Fibroblast of lung (primary cell): ENCODE results near the gene ENG.

Experiments used
- CTCF ChIP-seq, 2 donors: IDR thresholded peaks in 1 of 2; conservative IDR thresholded peaks in 1 of 2; 1 replicate in 1 of 2; 2 replicates in 1 of 2; pipeline ENCODE4 v1.5.1; 2011 to 2012; ENCODE audit warnings: low read length in 2 of 2, control low read depth in 1 of 2, inconsistent platforms in 1 of 2, low read depth in 1 of 2, mild to moderate bottlenecking in 1 of 2
- EZH2 ChIP-seq: IDR thresholded peaks from 2 replicates; pipeline ENCODE4 v1.5.1; 2012; ENCODE audit warnings: low read length, control low read depth, mild to moderate bottlenecking; ENCODE audit errors: missing control alignments

DNA sequence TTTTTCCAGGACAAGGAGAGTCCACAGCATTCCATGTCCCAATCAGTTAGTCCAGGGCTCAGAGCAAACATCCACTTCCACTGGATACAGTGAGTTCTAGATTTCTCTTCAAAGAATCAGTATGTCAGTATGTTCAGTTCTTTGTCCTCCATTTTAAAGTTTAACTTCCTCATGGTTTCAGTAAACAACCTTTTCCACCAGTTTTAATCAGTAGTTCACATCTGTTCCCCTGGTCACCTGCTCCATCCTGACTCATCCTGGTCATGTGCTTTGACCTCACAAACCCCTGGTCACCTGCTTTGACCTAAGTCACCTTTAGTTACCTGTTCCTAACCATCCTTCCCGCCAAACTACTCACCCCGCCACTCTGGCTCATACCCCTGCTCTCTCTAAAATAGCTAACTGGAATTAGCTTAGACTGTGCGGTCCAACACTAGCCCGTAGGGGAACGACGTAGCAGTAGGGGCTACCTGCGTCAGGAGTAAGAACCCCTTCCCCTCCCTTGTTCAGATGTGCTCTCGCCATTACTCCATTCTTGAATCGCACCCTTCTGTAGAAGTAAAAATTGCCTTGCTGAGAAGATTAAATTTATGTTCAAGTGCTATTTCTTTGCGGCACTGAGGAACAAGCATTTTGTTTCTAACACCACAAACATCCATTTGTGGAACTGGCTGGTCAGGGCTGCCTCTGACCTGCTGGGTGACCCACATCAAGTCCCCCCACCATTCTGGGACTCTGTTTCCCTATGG is 5.5 kb downstream of the ENG start:
- TF ChIP-seq CTCF (conservative IDR thresholded peaks at IDR 0.05 in 1 of 2, IDR thresholded peaks at IDR 0.05 in 1 of 2; ENCODE audit: low read depth in 1 of 2, low read length in 2 of 2): no peak
- no peak for TF ChIP-seq EZH2
